ENCODE measurements around the gene GUCY1A1. TPM values are rescaled to one million over a fixed set of nuclear protein-coding genes. Genes with fewer than 3 reads are reported as not detected.
A peak's percentile ranks its signal among the peaks of the same experiment; 100 is the strongest.

The GUCY1A1 gene
- total RNA-seq, 4 donors from 2014 or later = 29.4 to 45.6 (median 32.7) TPM

DNA sequence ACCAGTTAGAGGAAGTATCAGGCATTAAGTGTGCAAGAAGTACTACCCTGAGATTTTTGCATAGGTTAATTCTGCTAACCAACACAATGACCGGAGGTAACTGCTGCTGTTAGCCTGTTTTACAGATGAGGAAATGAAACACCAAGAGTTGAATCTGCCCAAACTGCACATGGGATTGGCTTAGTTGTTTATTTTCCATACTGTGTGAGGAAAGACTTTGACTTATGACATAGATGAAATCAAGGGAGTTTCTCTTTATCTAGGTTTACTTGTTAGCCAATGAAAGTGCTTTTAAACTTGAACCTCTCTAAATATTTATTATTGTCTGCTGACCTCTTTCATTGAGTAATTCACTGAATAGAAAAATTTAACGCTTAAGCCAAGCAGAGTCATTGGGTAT lies 102.4 kb downstream of the GUCY1A1 start:
- peaks cover 0 to 10% (median 3%) of the 10 kb centered on the region in 4 donors for H3K4me1 ChIP-seq
- H3K27me3 ChIP-seq = no peaks in the 10 kb centered on the region
- H3K27ac ChIP-seq = no peak overlapping the region

GRCh38 chr4:155772459-155773195 lies 106.0 kb downstream of the GUCY1A1 start:
- Histone ChIP-seq H3K4me3 (no peak overlapping the region), H3K9me3 (no peaks in the 10 kb centered on the region), H3K36me3 (no peaks in the 10 kb centered on the region), H3K4me1 (peaks cover 0 to 10% (median 3%) of the 10 kb centered on the region in 4 donors), H3K27ac (peak overlapping the region in 3 of 4 donors; percentile 16 to 81 (median 65)), H3K27me3 (no peaks in the 10 kb centered on the region)
- in situ Hi-C loops (cut with MboI; ENCODE audit: low pct_ligation_motif_present in 1 of 4, low pct_unique_long_range_greater_than_20kb in 1 of 4, low sequenced_read_pairs in 3 of 4) = no loop called here
- TF ChIP-seq POLR2A (IDR thresholded peaks at IDR 0.05) (no peak), POLR2AphosphoS5 (IDR thresholded peaks at IDR 0.05) (peak in 1 of 3 donors; percentile 4)
- no peak for DNase-seq
- WGBS, 2 donors (ENCODE audit: low coverage in 1 of 2) = 71 to 84% methylated on average over 2 to 8 of the region's 8 CpGs
- intact Hi-C loops (cut with DNase I; ENCODE audit: low total_unique reads) = loop anchor here (10.0 kb wide), 1 partner anchor 78 kb away; no protein-coding TSS in a partner anchor

More for the DNA sequence above, 102.4 kb downstream of the GUCY1A1 start:
- no peak overlapping the region for H3K4me3 ChIP-seq
- WGBS, 2 donors (ENCODE audit: low coverage in 1 of 2) = 38 to 45% methylated on average over 2 of the region's 2 CpGs
- no peaks in the 10 kb centered on the region for H3K9me3 ChIP-seq
- DNase-seq = no peak
- TF ChIP-seq POLR2AphosphoS5 (IDR thresholded peaks at IDR 0.05) = no peak
- no peaks in the 10 kb centered on the region for H3K36me3 ChIP-seq
- in situ Hi-C loops (cut with MboI; ENCODE audit: low pct_ligation_motif_present in 1 of 4, low pct_unique_long_range_greater_than_20kb in 1 of 4, low sequenced_read_pairs in 3 of 4) (no loop called here), intact Hi-C loops (cut with DNase I; ENCODE audit: low total_unique reads) (no loop called here)

- DNase-seq = no peak
Observed at GRCh38 chr4:155773196-155773800, 106.7 kb downstream of the GUCY1A1 start.

DNA sequence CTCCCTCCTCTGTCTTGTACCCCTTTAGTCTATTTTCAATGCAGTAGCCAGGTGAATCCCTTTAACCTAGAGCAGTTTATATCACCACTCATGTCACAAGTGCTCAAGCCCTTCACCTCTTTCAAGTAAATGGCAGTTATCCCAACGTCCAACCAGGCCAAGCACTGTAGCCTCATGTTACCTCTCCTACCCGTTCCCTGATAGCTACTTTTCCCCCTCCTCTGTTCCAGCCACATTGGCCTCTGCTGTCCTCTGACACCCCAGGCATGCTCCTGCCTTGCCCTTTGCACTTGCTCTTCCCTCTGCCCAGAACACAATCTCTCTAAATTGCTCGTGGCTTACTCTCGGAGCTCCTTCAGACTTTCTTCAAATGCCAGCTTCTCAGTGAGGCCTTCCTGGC lies 107.4 kb downstream of the GUCY1A1 start:
- intact Hi-C loops (cut with DNase I; ENCODE audit: low total_unique reads) = loop anchor here (10.0 kb wide), 1 partner anchor 79 kb away; no protein-coding TSS in a partner anchor
- Histone ChIP-seq H3K27ac (peak overlapping the region; percentile 41 to 81 (median 60)), H3K27me3 (no peaks in the 10 kb centered on the region), H3K9me3 (no peaks in the 10 kb centered on the region), H3K36me3 (no peaks in the 10 kb centered on the region), H3K4me1 (peaks cover 0 to 12% (median 5%) of the 10 kb centered on the region in 4 donors), H3K4me3 (no peak overlapping the region)
- TF ChIP-seq POLR2AphosphoS5 (IDR thresholded peaks at IDR 0.05) (no peak), EP300 (IDR thresholded peaks at IDR 0.05; ENCODE audit: low read depth) (no peak)
- WGBS, 2 donors (ENCODE audit: low coverage in 1 of 2) = 70 to 72% methylated on average over 4 of the region's 4 CpGs
- DNase-seq = no peak
- in situ Hi-C loops (cut with MboI; ENCODE audit: low pct_ligation_motif_present in 1 of 4, low pct_unique_long_range_greater_than_20kb in 1 of 4, low sequenced_read_pairs in 3 of 4) = no loop called here

More at GRCh38 chr4:155773196-155773800, 106.7 kb downstream of the GUCY1A1 start:
- 78 to 83% methylated on average over 3 to 4 of the region's 4 CpGs for WGBS, 2 donors (ENCODE audit: low coverage in 1 of 2)
- Histone ChIP-seq H3K9me3 (no peaks in the 10 kb centered on the region), H3K27ac (peak overlapping the region; percentile 41 to 81 (median 60)), H3K27me3 (no peaks in the 10 kb centered on the region), H3K4me3 (no peak overlapping the region), H3K4me1 (peaks cover 0 to 16% (median 5%) of the 10 kb centered on the region in 4 donors), H3K36me3 (no peaks in the 10 kb centered on the region)
- in situ Hi-C loops (cut with MboI; ENCODE audit: low pct_ligation_motif_present in 1 of 4, low pct_unique_long_range_greater_than_20kb in 1 of 4, low sequenced_read_pairs in 3 of 4) (no loop called here), intact Hi-C loops (cut with DNase I; ENCODE audit: low total_unique reads) (loop anchor here (10.0 kb wide), 1 partner anchor 78 kb away; no protein-coding TSS in a partner anchor)
- TF ChIP-seq CTCF (IDR thresholded peaks at IDR 0.05) (no peak), POLR2A (IDR thresholded peaks at IDR 0.05) (no peak), POLR2AphosphoS5 (IDR thresholded peaks at IDR 0.05) (no peak), EP300 (IDR thresholded peaks at IDR 0.05; ENCODE audit: low read depth) (no peak)

DNA sequence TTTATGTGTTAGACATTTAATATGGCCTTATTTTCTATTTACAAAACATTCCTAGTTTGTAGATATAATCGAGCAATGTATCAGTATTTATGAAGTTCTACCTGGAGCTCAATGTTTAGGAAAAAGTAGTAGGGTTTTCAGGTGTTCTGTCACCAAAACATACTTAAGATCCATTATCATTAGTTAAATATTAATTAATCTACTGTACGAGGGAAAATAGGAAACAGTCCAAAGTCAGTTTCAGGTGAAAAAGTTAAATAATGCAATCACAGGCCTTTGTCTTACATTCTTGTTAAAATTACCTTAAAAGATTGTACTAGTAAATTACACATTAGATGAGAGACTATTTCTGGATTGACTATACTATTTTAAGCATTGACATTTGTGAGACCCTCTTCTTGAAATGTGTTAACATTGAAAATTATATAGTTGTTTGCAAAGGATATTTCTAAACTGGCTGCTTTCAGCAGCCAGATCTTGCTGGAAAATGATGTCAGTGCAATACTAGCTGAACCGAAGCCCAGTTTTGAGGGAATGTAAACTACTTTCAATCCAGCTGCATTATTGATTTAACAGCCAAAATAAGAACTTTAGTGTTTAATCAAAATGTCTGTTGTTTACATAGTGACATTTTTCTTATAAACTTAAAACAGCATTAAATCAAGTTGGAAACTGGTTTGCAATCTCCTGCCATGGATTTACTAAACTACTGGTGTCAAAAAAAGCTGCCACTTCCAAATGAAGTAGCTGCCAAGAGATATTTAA lies 111.5 kb downstream of the GUCY1A1 start:
- Histone ChIP-seq H3K36me3 (no peaks in the 10 kb centered on the region), H3K27me3 (no peaks in the 10 kb centered on the region), H3K4me3 (no peak overlapping the region), H3K4me1 (peaks cover 0 to 15% (median 5%) of the 10 kb centered on the region in 4 donors), H3K27ac (peak overlapping the region; percentile 58 to 76 (median 66)), H3K9me3 (no peaks in the 10 kb centered on the region)
- 17 to 30% methylated on average over 3 of the region's 3 CpGs for WGBS, 2 donors (ENCODE audit: low coverage in 1 of 2)
- no peak for DNase-seq
- intact Hi-C loops (cut with DNase I; ENCODE audit: low total_unique reads) (loop anchor here (10.0 kb wide), 1 partner anchor 83 kb away; no protein-coding TSS in a partner anchor), in situ Hi-C loops (cut with MboI; ENCODE audit: low pct_ligation_motif_present in 1 of 4, low pct_unique_long_range_greater_than_20kb in 1 of 4, low sequenced_read_pairs in 3 of 4) (loop anchor here in 1 of 4 donors (25.0 kb wide), 1 partner anchor 341 kb away; no protein-coding TSS in a partner anchor)
- TF ChIP-seq POLR2A (IDR thresholded peaks at IDR 0.05) = no peak
- no peak for TF ChIP-seq CTCF (IDR thresholded peaks at IDR 0.05)
- TF ChIP-seq EP300 (IDR thresholded peaks at IDR 0.05; ENCODE audit: low read depth) = no peak
- peak; percentile 31 to 67 (median 64) for TF ChIP-seq POLR2AphosphoS5 (IDR thresholded peaks at IDR 0.05)
